HEK293 (cell line): Measurements from ENCODE around the gene MFSD2A.

ENCODE experiments used
- KLF8 ChIP-seq: fragments of 450-650 bp; formaldehyde crosslinking; IDR thresholded peaks from 2 replicates; pipeline ENCODE4 v1.5.1; 2016; ENCODE audit warnings: missing biosample characterization, missing genetic modification characterization
- MYNN ChIP-seq: fragments of 450-650 bp; formaldehyde crosslinking; IDR thresholded peaks from 2 replicates; pipeline ENCODE4 v1.5.1; 2016; ENCODE audit warnings: missing biosample characterization, missing genetic modification characterization, borderline replicate concordance
- OVOL3 ChIP-seq: fragments of 450-650 bp; formaldehyde crosslinking; IDR thresholded peaks from 2 replicates; pipeline ENCODE4 v1.5.1; 2016; ENCODE audit warnings: missing biosample characterization, missing genetic modification characterization
- SP7 ChIP-seq: fragments of 450-650 bp; formaldehyde crosslinking; IDR thresholded peaks from 2 replicates; pipeline ENCODE4 v1.5.1; 2016; ENCODE audit warnings: missing biosample characterization, missing genetic modification characterization
- TCF7L2 ChIP-seq: IDR thresholded peaks from 2 replicates; pipeline ENCODE4 v1.6.1; 2011; ENCODE audit warnings: low read depth, mild to moderate bottlenecking, inconsistent platforms, low read length, moderate library complexity, borderline replicate concordance
- TRIM28 ChIP-seq: IDR thresholded peaks from 2 replicates; pipeline ENCODE4 v1.6.1; 2011; ENCODE audit warnings: low read length, control low read depth, borderline replicate concordance
- ZBTB17 ChIP-seq: fragments of 450-650 bp; formaldehyde crosslinking; IDR thresholded peaks from 2 replicates; pipeline ENCODE4 v1.5.1; 2016; ENCODE audit warnings: missing biosample characterization, missing genetic modification characterization
- ZEB2 ChIP-seq: fragments of 450-650 bp; formaldehyde crosslinking; IDR thresholded peaks from 2 replicates; pipeline ENCODE4 v1.5.1; 2016; ENCODE audit warnings: missing biosample characterization, missing genetic modification characterization
- ZNF114 ChIP-seq: fragments of 450-650 bp; formaldehyde crosslinking; IDR thresholded peaks from 2 replicates; pipeline ENCODE4 v1.5.0; 2017; ENCODE audit warnings: missing biosample characterization, missing genetic modification characterization
- ZNF146 ChIP-seq: fragments of 450-650 bp; formaldehyde crosslinking; IDR thresholded peaks from 2 replicates; pipeline ENCODE4 v1.5.1; 2016; ENCODE audit warnings: missing biosample characterization, missing genetic modification characterization
- ZNF184 ChIP-seq: fragments of 450-650 bp; IDR thresholded peaks from 2 replicates; pipeline ENCODE4 v1.5.1; 2018; ENCODE audit warnings: missing biosample characterization, mild to moderate bottlenecking, missing genetic modification characterization
- ZNF2 ChIP-seq: fragments of 450-650 bp; formaldehyde crosslinking; IDR thresholded peaks from 2 replicates; pipeline ENCODE4 v1.5.1; 2016; ENCODE audit warnings: missing biosample characterization, missing genetic modification characterization
- ZNF23 ChIP-seq: fragments of 450-650 bp; formaldehyde crosslinking; IDR thresholded peaks from 2 replicates; pipeline ENCODE4 v1.5.1; 2016; ENCODE audit warnings: missing biosample characterization, missing genetic modification characterization, borderline replicate concordance
- ZNF274 ChIP-seq, 2 experiments: fragments of 200-500 bp in 1 of 2; fragments of 450-650 bp in 1 of 2; sonication (Bioruptor generic) in 1 of 2; formaldehyde crosslinking in 1 of 2; IDR thresholded peaks; 2 replicates each; pipeline versions ENCODE4 v1.5.1 to v1.6.1; 2014 to 2016; ENCODE audit warnings: borderline replicate concordance in 1 of 2, inconsistent platforms in 1 of 2, low read length in 1 of 2, missing biosample characterization in 1 of 2, missing genetic modification characterization in 1 of 2
- ZNF37A ChIP-seq: fragments of 450-650 bp; IDR thresholded peaks from 2 replicates; pipeline ENCODE4 v1.5.1; 2018; ENCODE audit warnings: missing biosample characterization, missing genetic modification characterization
- ZNF391 ChIP-seq: fragments of 450-650 bp; formaldehyde crosslinking; IDR thresholded peaks from 2 replicates; pipeline ENCODE4 v1.5.1; 2016; ENCODE audit warnings: low read depth, missing biosample characterization, missing genetic modification characterization, borderline replicate concordance
- ZNF510 ChIP-seq: fragments of 450-650 bp; formaldehyde crosslinking; IDR thresholded peaks from 2 replicates; pipeline ENCODE4 v1.5.1; 2018; ENCODE audit warnings: mild to moderate bottlenecking, missing genetic modification characterization, missing biosample characterization; ENCODE audit not compliant: insufficient replicate concordance
- ZNF529 ChIP-seq: fragments of 450-650 bp; formaldehyde crosslinking; IDR thresholded peaks from 2 replicates; pipeline ENCODE4 v1.5.1; 2017; ENCODE audit warnings: missing genetic modification characterization, missing biosample characterization; ENCODE audit not compliant: insufficient replicate concordance
- ZNF555 ChIP-seq: fragments of 450-650 bp; formaldehyde crosslinking; conservative IDR thresholded peaks from 2 replicates; pipeline ENCODE4 v1.5.1; 2017; ENCODE audit warnings: missing biosample characterization, mild to moderate bottlenecking, missing genetic modification characterization, inconsistent platforms
- ZNF600 ChIP-seq: fragments of 450-650 bp; formaldehyde crosslinking; IDR thresholded peaks from 2 replicates; pipeline ENCODE4 v1.5.1; 2016; ENCODE audit warnings: missing biosample characterization, missing genetic modification characterization
- ZNF629 ChIP-seq: fragments of 450-650 bp; formaldehyde crosslinking; IDR thresholded peaks from 2 replicates; pipeline ENCODE4 v1.5.1; 2017; ENCODE audit warnings: missing biosample characterization, missing genetic modification characterization
- ZNF654 ChIP-seq: fragments of 450-650 bp; formaldehyde crosslinking; IDR thresholded peaks from 2 replicates; pipeline ENCODE4 v1.5.1; 2016; ENCODE audit warnings: low read depth, missing biosample characterization, missing genetic modification characterization
- ZNF837 ChIP-seq: fragments of 450-650 bp; formaldehyde crosslinking; IDR thresholded peaks from 2 replicates; pipeline ENCODE4 v1.5.1; 2016; ENCODE audit warnings: missing biosample characterization, missing genetic modification characterization
- ZSCAN16 ChIP-seq: fragments of 450-650 bp; formaldehyde crosslinking; IDR thresholded peaks from 2 replicates; pipeline ENCODE4 v1.5.1; 2016; ENCODE audit warnings: missing biosample characterization, missing genetic modification characterization
- TF ChIP-seq, protein P1 (sequence below): fragments of 450-650 bp; IDR thresholded peaks from 2 replicates; pipeline ENCODE4 v1.5.1; 2018; ENCODE audit warnings: missing biosample characterization, mild to moderate bottlenecking, missing genetic modification characterization
- TF ChIP-seq, protein P2 (sequence below): fragments of 450-650 bp; formaldehyde crosslinking; IDR thresholded peaks from 2 replicates; pipeline ENCODE4 v1.5.1; 2016; ENCODE audit warnings: missing biosample characterization, missing genetic modification characterization, borderline replicate concordance
- TF ChIP-seq, protein P3 (sequence below): fragments of 450-650 bp; formaldehyde crosslinking; IDR thresholded peaks from 2 replicates; pipeline ENCODE4 v1.5.1; 2017; ENCODE audit warnings: missing biosample characterization, missing genetic modification characterization
- TF ChIP-seq, protein P4 (sequence below): fragments of 450-650 bp; formaldehyde crosslinking; conservative IDR thresholded peaks from 2 replicates; pipeline ENCODE4 v1.5.1; 2016; ENCODE audit warnings: low read depth, missing biosample characterization, missing genetic modification characterization

MFSD2A gene

DNA sequence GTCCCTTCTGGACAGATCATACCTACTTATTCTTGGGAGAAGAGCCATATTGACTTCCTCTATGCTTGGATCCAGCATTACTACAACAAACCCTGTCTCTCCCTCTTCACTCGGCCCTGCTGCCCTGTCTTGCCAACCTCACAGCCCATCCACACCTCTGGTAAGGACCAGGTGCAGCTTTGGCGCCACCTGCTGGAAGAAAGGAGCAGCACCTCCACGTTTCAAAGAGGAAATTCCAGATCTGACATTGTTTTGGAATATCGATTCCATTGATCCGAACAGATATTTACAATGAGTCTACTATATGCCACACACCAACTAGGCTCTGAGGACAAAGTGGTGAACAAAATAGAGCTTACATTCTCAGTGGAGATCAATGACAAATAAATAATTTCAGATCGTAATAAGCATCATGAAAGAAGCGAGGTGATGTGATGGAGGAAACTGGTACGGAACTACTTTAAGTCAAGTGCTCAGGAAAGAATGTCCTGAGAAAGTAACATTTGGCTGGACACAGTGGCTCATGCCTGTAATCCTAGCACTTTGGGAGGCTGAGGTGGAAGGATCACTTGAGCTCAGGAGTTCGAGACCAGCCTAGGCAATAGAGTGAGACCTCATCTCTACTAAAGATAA is 18.7 kb downstream of the MFSD2A start (continued):
- TF ChIP-seq, protein P1, sequence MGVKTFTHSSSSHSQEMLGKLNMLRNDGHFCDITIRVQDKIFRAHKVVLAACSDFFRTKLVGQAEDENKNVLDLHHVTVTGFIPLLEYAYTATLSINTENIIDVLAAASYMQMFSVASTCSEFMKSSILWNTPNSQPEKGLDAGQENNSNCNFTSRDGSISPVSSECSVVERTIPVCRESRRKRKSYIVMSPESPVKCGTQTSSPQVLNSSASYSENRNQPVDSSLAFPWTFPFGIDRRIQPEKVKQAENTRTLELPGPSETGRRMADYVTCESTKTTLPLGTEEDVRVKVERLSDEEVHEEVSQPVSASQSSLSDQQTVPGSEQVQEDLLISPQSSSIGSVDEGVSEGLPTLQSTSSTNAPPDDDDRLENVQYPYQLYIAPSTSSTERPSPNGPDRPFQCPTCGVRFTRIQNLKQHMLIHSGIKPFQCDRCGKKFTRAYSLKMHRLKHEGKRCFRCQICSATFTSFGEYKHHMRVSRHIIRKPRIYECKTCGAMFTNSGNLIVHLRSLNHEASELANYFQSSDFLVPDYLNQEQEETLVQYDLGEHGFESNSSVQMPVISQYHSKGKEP (tag by site-specific recombination) = no peak
- 0 out of 2 replicates have a peak, but pooled peaks have one; percentile 53 for TF ChIP-seq ZNF2 (tag by site-specific recombination)
- TF ChIP-seq TRIM28 = peak; percentile 32; the same call in 1 of the 2 replicates
- TF ChIP-seq ZNF600 (tag by site-specific recombination) = peak; percentile 100
- TF ChIP-seq ZSCAN16 (tag by site-specific recombination) = no peak
- no peak for TF ChIP-seq ZNF837 (tag by site-specific recombination)
- TF ChIP-seq ZNF146 (tag by site-specific recombination) = no peak
- TF ChIP-seq ZNF114 = no peak
- no peak for TF ChIP-seq ZNF510 (tag by site-specific recombination)
- peak; percentile 97 for TF ChIP-seq ZNF654 (tag by site-specific recombination)
- TF ChIP-seq MYNN (tag by site-specific recombination) = no peak
- TF ChIP-seq OVOL3 = no peak
- no peak for TF ChIP-seq ZNF37A
- TF ChIP-seq, protein P2, sequence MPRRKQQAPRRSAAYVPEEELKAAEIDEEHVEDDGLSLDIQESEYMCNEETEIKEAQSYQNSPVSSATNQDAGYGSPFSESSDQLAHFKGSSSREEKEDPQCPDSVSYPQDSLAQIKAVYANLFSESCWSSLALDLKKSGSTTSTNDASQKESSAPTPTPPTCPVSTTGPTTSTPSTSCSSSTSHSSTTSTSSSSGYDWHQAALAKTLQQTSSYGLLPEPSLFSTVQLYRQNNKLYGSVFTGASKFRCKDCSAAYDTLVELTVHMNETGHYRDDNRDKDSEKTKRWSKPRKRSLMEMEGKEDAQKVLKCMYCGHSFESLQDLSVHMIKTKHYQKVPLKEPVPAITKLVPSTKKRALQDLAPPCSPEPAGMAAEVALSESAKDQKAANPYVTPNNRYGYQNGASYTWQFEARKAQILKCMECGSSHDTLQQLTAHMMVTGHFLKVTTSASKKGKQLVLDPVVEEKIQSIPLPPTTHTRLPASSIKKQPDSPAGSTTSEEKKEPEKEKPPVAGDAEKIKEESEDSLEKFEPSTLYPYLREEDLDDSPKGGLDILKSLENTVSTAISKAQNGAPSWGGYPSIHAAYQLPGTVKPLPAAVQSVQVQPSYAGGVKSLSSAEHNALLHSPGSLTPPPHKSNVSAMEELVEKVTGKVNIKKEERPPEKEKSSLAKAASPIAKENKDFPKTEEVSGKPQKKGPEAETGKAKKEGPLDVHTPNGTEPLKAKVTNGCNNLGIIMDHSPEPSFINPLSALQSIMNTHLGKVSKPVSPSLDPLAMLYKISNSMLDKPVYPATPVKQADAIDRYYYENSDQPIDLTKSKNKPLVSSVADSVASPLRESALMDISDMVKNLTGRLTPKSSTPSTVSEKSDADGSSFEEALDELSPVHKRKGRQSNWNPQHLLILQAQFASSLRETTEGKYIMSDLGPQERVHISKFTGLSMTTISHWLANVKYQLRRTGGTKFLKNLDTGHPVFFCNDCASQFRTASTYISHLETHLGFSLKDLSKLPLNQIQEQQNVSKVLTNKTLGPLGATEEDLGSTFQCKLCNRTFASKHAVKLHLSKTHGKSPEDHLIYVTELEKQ (tag by site-specific recombination) = no peak
- TF ChIP-seq ZEB2 = peak; percentile 39; the same call in 1 of the 2 replicates
- TF ChIP-seq ZNF629 (tag by site-specific recombination) = no peak
- no peak for TF ChIP-seq ZNF529
- TF ChIP-seq, protein P3, sequence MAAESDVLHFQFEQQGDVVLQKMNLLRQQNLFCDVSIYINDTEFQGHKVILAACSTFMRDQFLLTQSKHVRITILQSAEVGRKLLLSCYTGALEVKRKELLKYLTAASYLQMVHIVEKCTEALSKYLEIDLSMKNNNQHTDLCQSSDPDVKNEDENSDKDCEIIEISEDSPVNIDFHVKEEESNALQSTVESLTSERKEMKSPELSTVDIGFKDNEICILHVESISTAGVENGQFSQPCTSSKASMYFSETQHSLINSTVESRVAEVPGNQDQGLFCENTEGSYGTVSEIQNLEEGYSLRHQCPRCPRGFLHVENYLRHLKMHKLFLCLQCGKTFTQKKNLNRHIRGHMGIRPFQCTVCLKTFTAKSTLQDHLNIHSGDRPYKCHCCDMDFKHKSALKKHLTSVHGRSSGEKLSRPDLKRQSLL (tag by site-specific recombination) = no peak
- no peak for TF ChIP-seq ZNF184 (tag by site-specific recombination)
- TF ChIP-seq ZNF391 = no peak
- TF ChIP-seq ZBTB17 (tag by site-specific recombination) = peak; percentile 56
- TF ChIP-seq ZNF555 (tag by site-specific recombination) = no peak
- TF ChIP-seq TCF7L2 = no peak
- TF ChIP-seq SP7 = peak; percentile 13; the same call in 1 of the 2 replicates
- TF ChIP-seq ZNF274 (IDR thresholded peaks at IDR 0.05; ENCODE audit: low read length) = no peak
- TF ChIP-seq ZNF274 (tag by site-specific recombination; IDR thresholded peaks at IDR 0.05; ENCODE audit: borderline replicate concordance) = no peak
- TF ChIP-seq KLF8 (tag by site-specific recombination) = no peak
- TF ChIP-seq, protein P4, sequence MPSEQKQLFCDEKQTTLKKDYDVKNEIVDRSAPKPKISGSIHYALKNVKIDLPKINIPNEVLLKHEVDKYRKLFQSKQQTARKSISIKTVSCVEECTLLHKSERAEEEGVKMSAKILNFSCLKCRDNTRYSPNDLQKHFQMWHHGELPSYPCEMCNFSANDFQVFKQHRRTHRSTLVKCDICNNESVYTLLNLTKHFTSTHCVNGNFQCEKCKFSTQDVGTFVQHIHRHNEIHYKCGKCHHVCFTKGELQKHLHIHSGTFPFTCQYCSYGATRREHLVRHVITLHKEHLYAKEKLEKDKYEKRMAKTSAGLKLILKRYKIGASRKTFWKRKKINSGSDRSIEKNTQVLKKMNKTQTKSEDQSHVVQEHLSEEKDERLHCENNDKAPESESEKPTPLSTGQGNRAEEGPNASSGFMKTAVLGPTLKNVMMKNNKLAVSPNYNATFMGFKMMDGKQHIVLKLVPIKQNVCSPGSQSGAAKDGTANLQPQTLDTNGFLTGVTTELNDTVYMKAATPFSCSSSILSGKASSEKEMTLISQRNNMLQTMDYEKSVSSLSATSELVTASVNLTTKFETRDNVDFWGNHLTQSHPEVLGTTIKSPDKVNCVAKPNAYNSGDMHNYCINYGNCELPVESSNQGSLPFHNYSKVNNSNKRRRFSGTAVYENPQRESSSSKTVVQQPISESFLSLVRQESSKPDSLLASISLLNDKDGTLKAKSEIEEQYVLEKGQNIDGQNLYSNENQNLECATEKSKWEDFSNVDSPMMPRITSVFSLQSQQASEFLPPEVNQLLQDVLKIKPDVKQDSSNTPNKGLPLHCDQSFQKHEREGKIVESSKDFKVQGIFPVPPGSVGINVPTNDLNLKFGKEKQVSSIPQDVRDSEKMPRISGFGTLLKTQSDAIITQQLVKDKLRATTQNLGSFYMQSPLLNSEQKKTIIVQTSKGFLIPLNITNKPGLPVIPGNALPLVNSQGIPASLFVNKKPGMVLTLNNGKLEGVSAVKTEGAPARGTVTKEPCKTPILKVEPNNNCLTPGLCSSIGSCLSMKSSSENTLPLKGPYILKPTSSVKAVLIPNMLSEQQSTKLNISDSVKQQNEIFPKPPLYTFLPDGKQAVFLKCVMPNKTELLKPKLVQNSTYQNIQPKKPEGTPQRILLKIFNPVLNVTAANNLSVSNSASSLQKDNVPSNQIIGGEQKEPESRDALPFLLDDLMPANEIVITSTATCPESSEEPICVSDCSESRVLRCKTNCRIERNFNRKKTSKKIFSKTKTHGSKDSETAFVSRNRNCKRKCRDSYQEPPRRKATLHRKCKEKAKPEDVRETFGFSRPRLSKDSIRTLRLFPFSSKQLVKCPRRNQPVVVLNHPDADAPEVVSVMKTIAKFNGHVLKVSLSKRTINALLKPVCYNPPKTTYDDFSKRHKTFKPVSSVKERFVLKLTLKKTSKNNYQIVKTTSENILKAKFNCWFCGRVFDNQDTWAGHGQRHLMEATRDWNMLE (tag by site-specific recombination) = no peak
- no peak for TF ChIP-seq ZNF23 (tag by site-specific recombination)
